ENCODE results near the gene STAB2. TPM values are rescaled to one million over a fixed set of nuclear protein-coding genes. Genes with fewer than 3 reads are reported as not detected.
A peak's percentile ranks its signal among the peaks of the same experiment; 100 is the strongest.

The STAB2 gene
- total RNA-seq, 4 donors from 2014 or later: 0.15 to 0.16 TPM; not detected in 2

- 75 to 83% methylated on average over 5 of the region's 5 CpGs for WGBS, 2 donors
- intact Hi-C loops (cut with DNase I; ENCODE audit: low total_unique reads): no loop called here
- TF ChIP-seq CTCF (IDR thresholded peaks at IDR 0.05) (no peak), POLR2A (IDR thresholded peaks at IDR 0.05) (no peak)
- DNase-seq (ENCODE audit: low spot score in 2 of 2): no peak
- H3K4me3 ChIP-seq (ENCODE audit: low read depth, poor library complexity, severe bottlenecking): no peak overlapping the region
Observed at GRCh38 chr12:103620395-103620794, 33.3 kb downstream of the STAB2 start.

GRCh38 chr12:103623716-103624115 lies 36.6 kb downstream of the STAB2 start:
- H3K4me3 ChIP-seq (ENCODE audit: low read depth, poor library complexity, severe bottlenecking): no peak overlapping the region
- TF ChIP-seq POLR2A (IDR thresholded peaks at IDR 0.05) (no peak), CTCF (IDR thresholded peaks at IDR 0.05) (no peak)
- no peak for DNase-seq (ENCODE audit: low spot score in 2 of 2)
- WGBS, 2 donors: 68 to 73% methylated on average over 6 of the region's 6 CpGs
- intact Hi-C loops (cut with DNase I; ENCODE audit: low total_unique reads): no loop called here

- WGBS, 2 donors: 37 to 73% methylated on average over 4 of the region's 4 CpGs
- no peak overlapping the region for H3K4me3 ChIP-seq (ENCODE audit: low read depth, poor library complexity, severe bottlenecking)
- TF ChIP-seq POLR2A (IDR thresholded peaks at IDR 0.05) (no peak), CTCF (IDR thresholded peaks at IDR 0.05) (no peak)
- intact Hi-C loops (cut with DNase I; ENCODE audit: low total_unique reads): no loop called here
- peak in 1 of 2 donors; percentile 33 for DNase-seq (ENCODE audit: low spot score in 2 of 2)
Observed at GRCh38 chr12:103626498-103626897, 39.4 kb downstream of the STAB2 start.

- intact Hi-C loops (cut with DNase I; ENCODE audit: low total_unique reads): no loop called here
- no peak overlapping the region for H3K4me3 ChIP-seq (ENCODE audit: low read depth, poor library complexity, severe bottlenecking)
- no peak for TF ChIP-seq CTCF (IDR thresholded peaks at IDR 0.05)
- TF ChIP-seq POLR2A (IDR thresholded peaks at IDR 0.05): no peak
- 33 to 48% methylated on average over 3 of the region's 3 CpGs for WGBS, 2 donors
- no peak for DNase-seq (ENCODE audit: low spot score in 2 of 2)
Observed at GRCh38 chr12:103627189-103627855, 40.2 kb downstream of the STAB2 start.

GRCh38 chr12:103632554-103633216 lies 45.6 kb downstream of the STAB2 start:
- WGBS, 2 donors: 37 to 47% methylated on average over 13 to 15 of the region's 15 CpGs
- TF ChIP-seq POLR2A (IDR thresholded peaks at IDR 0.05): no peak
- TF ChIP-seq CTCF (IDR thresholded peaks at IDR 0.05): no peak
- peak in 1 of 2 donors; percentile 89 for DNase-seq (ENCODE audit: low spot score in 2 of 2)
- H3K4me3 ChIP-seq (ENCODE audit: low read depth, poor library complexity, severe bottlenecking): no peak overlapping the region
- intact Hi-C loops (cut with DNase I; ENCODE audit: low total_unique reads): no loop called here

Measured in lower leg skin (tissue), 4 donors.